Measurements from ENCODE around the gene CLEC20A.

DNA sequence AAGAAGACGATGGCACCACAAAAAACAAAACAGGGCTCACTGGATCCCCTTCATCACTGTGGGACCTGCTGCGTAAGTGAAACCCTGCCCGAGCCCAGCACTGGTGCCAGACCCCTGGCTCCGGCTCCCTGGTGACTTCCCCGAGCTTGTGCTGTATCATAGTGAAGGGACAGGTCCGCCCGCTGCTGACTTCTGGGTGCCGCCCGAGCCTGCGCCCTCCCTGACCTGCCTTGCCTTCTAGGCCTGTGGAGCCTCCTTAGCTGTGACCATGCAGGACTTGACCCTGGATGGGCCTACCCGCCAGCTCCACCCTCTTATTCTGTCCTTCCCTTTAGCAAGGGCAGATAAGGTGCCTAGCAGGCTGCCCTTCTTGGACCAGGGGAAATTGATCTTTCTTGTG lies 24.0 kb upstream of the CLEC20A start:
- TF ChIP-seq, protein P1, sequence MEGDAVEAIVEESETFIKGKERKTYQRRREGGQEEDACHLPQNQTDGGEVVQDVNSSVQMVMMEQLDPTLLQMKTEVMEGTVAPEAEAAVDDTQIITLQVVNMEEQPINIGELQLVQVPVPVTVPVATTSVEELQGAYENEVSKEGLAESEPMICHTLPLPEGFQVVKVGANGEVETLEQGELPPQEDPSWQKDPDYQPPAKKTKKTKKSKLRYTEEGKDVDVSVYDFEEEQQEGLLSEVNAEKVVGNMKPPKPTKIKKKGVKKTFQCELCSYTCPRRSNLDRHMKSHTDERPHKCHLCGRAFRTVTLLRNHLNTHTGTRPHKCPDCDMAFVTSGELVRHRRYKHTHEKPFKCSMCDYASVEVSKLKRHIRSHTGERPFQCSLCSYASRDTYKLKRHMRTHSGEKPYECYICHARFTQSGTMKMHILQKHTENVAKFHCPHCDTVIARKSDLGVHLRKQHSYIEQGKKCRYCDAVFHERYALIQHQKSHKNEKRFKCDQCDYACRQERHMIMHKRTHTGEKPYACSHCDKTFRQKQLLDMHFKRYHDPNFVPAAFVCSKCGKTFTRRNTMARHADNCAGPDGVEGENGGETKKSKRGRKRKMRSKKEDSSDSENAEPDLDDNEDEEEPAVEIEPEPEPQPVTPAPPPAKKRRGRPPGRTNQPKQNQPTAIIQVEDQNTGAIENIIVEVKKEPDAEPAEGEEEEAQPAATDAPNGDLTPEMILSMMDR (conservative IDR thresholded peaks at IDR 0.05; ENCODE audit: low read depth, low read length): no peak
- TF ChIP-seq EZH2phosphoT487 (IDR thresholded peaks at IDR 0.05; ENCODE audit: borderline replicate concordance, low read length) (no peak), EZH2 (IDR thresholded peaks at IDR 0.05; ENCODE audit: low read length, unreplicated experiment) (no peak)

All from PC-3 (cell line).